H9 (cell line): ENCODE results near the gene RAD18. TPM values are rescaled to one million over a fixed set of nuclear protein-coding genes. Genes with fewer than 3 reads are reported as not detected.

Experiments
- DNase-seq: peaks from one replicate; pipeline ENCODE4 v3.0.0-alpha.2; 2017
- H2AFZ ChIP-seq: one replicate; pipeline ENCODE4 v1.6.1; 2013; ENCODE audit warnings: mild to moderate bottlenecking, low read length, control low read depth, moderate library complexity
- H2AK5ac ChIP-seq: 2 replicates; pipeline ENCODE4 v1.6.1; 2013; ENCODE audit warnings: low read length, control low read depth, mixed read lengths; ENCODE audit not compliant: insufficient read length
- H2BK120ac ChIP-seq: one replicate; pipeline ENCODE4 v1.6.1; 2013; ENCODE audit warnings: low read depth, mild to moderate bottlenecking, low read length, control low read depth, inconsistent platforms; ENCODE audit not compliant: poor library complexity, severe bottlenecking
- H2BK12ac ChIP-seq: 2 replicates; pipeline ENCODE4 v1.6.1; 2013; ENCODE audit warnings: low read length, control low read depth, mixed read lengths, low read depth; ENCODE audit not compliant: insufficient read length
- H2BK15ac ChIP-seq: 2 replicates; pipeline ENCODE4 v1.6.1; 2013; ENCODE audit warnings: low read depth, low read length, control low read depth
- H2BK20ac ChIP-seq: one replicate; pipeline ENCODE4 v1.6.1; 2013; ENCODE audit warnings: low read depth, mild to moderate bottlenecking, low read length, control low read depth, inconsistent platforms; ENCODE audit not compliant: poor library complexity, severe bottlenecking
- H2BK5ac ChIP-seq: 2 replicates; pipeline ENCODE4 v1.6.1; 2013; ENCODE audit warnings: low read length, control low read depth, mixed read lengths; ENCODE audit not compliant: insufficient read length
- H3K14ac ChIP-seq: 2 replicates; pipeline ENCODE4 v1.6.1; 2013; ENCODE audit warnings: low read length, control low read depth; ENCODE audit not compliant: insufficient read depth
- H3K18ac ChIP-seq: 2 replicates; pipeline ENCODE4 v1.6.1; 2013; ENCODE audit warnings: low read depth, mild to moderate bottlenecking, mixed read lengths, low read length, control low read depth; ENCODE audit not compliant: insufficient read length
- H3K23ac ChIP-seq: 2 replicates; pipeline ENCODE4 v1.6.1; 2013; ENCODE audit warnings: low read length, control low read depth, mixed read lengths, low read depth; ENCODE audit not compliant: insufficient read length
- H3K23me2 ChIP-seq: 2 replicates; pipeline ENCODE4 v1.6.1; 2013; ENCODE audit warnings: low read depth, mild to moderate bottlenecking, mixed read lengths, low read length, control low read depth; ENCODE audit not compliant: insufficient read length, poor library complexity, severe bottlenecking
- H3K27ac ChIP-seq: 2 replicates; pipeline ENCODE4 v1.5.1; 2013; ENCODE audit warnings: low read length, control low read depth, mixed read lengths, low read depth; ENCODE audit not compliant: insufficient read length
- H3K27me3 ChIP-seq: 2 replicates; pipeline ENCODE4 v1.6.1; 2013; ENCODE audit warnings: low read length, control low read depth, inconsistent platforms; ENCODE audit not compliant: insufficient read depth
- H3K4ac ChIP-seq: 2 replicates; pipeline ENCODE4 v1.6.1; 2013; ENCODE audit warnings: low read depth, mild to moderate bottlenecking, control low read depth, inconsistent platforms, low read length, moderate library complexity
- H3K4me1 ChIP-seq: 2 replicates; pipeline ENCODE4 v1.6.1; 2013; ENCODE audit warnings: low read length, control low read depth, inconsistent platforms; ENCODE audit not compliant: insufficient read depth
- H3K4me2 ChIP-seq: 2 replicates; pipeline ENCODE4 v1.6.1; 2013; ENCODE audit warnings: low read length, control low read depth, mixed read lengths; ENCODE audit not compliant: insufficient read length, insufficient read depth
- H3K56ac ChIP-seq: 2 replicates; pipeline ENCODE4 v1.6.1; 2013; ENCODE audit warnings: low read depth, mild to moderate bottlenecking, mixed read lengths, low read length, control low read depth; ENCODE audit not compliant: insufficient read length
- H3K79me1 ChIP-seq: 2 replicates; pipeline ENCODE4 v1.6.1; 2013; ENCODE audit warnings: low read depth, mild to moderate bottlenecking, moderate library complexity, low read length, control low read depth, inconsistent platforms; ENCODE audit not compliant: insufficient read depth, poor library complexity, severe bottlenecking
- H3K79me2 ChIP-seq: 2 replicates; pipeline ENCODE4 v1.6.1; 2013; ENCODE audit warnings: low read length, control low read depth, inconsistent platforms; ENCODE audit not compliant: insufficient read depth
- H3K9ac ChIP-seq: 2 replicates; pipeline ENCODE4 v1.6.1; 2013; ENCODE audit warnings: low read length, control low read depth, mixed read lengths; ENCODE audit not compliant: insufficient read length; ENCODE audit errors: extremely low read depth
- H3K9me3 ChIP-seq: one replicate; pipeline ENCODE4 v1.6.1; 2013; ENCODE audit warnings: low read depth, low read length, inconsistent platforms; ENCODE audit not compliant: control insufficient read depth
- H3T11ph ChIP-seq: one replicate; pipeline ENCODE4 v1.6.1; 2013; ENCODE audit warnings: mild to moderate bottlenecking, low read length, control low read depth, inconsistent platforms
- H4K20me1 ChIP-seq: one replicate; pipeline ENCODE4 v1.6.1; 2013; ENCODE audit not compliant: control insufficient read depth, insufficient read length, insufficient read depth
- H4K5ac ChIP-seq: 2 replicates; pipeline ENCODE4 v1.6.1; 2013; ENCODE audit warnings: low read depth, mild to moderate bottlenecking, mixed read lengths, low read length, control low read depth; ENCODE audit not compliant: insufficient read length
- H4K8ac ChIP-seq: replicated peaks from 2 replicates; pipeline ENCODE4 v1.6.1; 2013; ENCODE audit warnings: low read length, control low read depth, mixed read lengths, low read depth; ENCODE audit not compliant: insufficient read length
- H4K91ac ChIP-seq: 2 replicates; pipeline ENCODE4 v1.6.1; 2013; ENCODE audit warnings: low read depth, mild to moderate bottlenecking, moderate library complexity, mixed read lengths, low read length, control low read depth; ENCODE audit not compliant: insufficient read length
- H3K27ac Mint-ChIP-seq, 3 experiments: 2 replicates in 2 of 3; 3 replicates in 1 of 3; pipeline ENCODE4 v1.8.0; 2020 to 2021; ENCODE audit warnings: mixed read lengths in 3 of 3, mild to moderate bottlenecking in 1 of 3, moderate library complexity in 1 of 3
- H3K27me3 Mint-ChIP-seq: 2 replicates; pipeline ENCODE4 v1.8.0; 2021; ENCODE audit warnings: low read depth, mild to moderate bottlenecking, moderate library complexity, mixed read lengths
- H3K36me3 Mint-ChIP-seq, 3 experiments: 2 replicates in 2 of 3; 3 replicates in 1 of 3; pipeline ENCODE4 v1.8.0; 2020 to 2021; ENCODE audit warnings: low read depth in 3 of 3, mixed read lengths in 3 of 3; ENCODE audit not compliant: insufficient read depth in 1 of 3
- H3K4me1 Mint-ChIP-seq, 2 experiments: 2 replicates each; pipeline ENCODE4 v1.8.0; 2020; ENCODE audit warnings: mixed read lengths in 2 of 2
- H3K4me3 Mint-ChIP-seq, 2 experiments: 2 replicates in 1 of 2; 3 replicates in 1 of 2; pipeline ENCODE4 v1.8.0; 2020 to 2021; ENCODE audit warnings: mild to moderate bottlenecking in 2 of 2, mixed read lengths in 2 of 2, moderate library complexity in 1 of 2
- H3K9me3 Mint-ChIP-seq, 2 experiments: 2 replicates in 1 of 2; 3 replicates in 1 of 2; pipeline ENCODE4 v1.8.0; 2020; ENCODE audit warnings: mild to moderate bottlenecking in 2 of 2, mixed read lengths in 2 of 2, moderate library complexity in 1 of 2
- CTCF ChIP-seq: fragments of 200-600 bp; sonication (generic); conservative IDR thresholded peaks from 3 replicates; pipeline ENCODE4 v1.8.0; 2021; ENCODE audit warnings: antibody characterized with exemption, mild to moderate bottlenecking
- WGBS: extraction: QIAGEN DNeasy Blood & Tissue Kit; methylation state at CpG from one replicate; pipeline ENCODE4 v1.1.7; 2013; ENCODE audit warnings: missing lambda C conversion rate, low lambda C conversion rate, mixed read lengths; ENCODE audit not compliant: insufficient read length; ENCODE audit errors: extremely low coverage; 5-methylcytosine and 5-hydroxymethylcytosine counted together
- total RNA-seq: library from RNA; stranded (reverse); gene quantifications from 2 replicates; pipeline ENCODE4 v1.2.1, GENCODE V29; 2021

The RAD18 gene
- total RNA-seq, 1 experiment from 2014 or later = 27.8 TPM

GRCh38 chr3:8888301-8888915 is 74.9 kb downstream of the RAD18 start:
- DNase-seq = no peak
- no peak overlapping the region for H4K91ac ChIP-seq
- no peaks in the 10 kb centered on the region for H3K27me3 ChIP-seq
- H2AFZ ChIP-seq = no peak overlapping the region
- Mint-ChIP-seq H3K36me3 (peaks cover 16 to 38% (median 22%) of the 10 kb centered on the region in 3 experiments), H3K27ac (peak overlapping the region in 1 of 3 experiments; percentile 73; a peak in 1 of 7 replicates), H3K4me1 (no peaks in the 10 kb centered on the region), H3K9me3 (peaks cover 4 to 13% of the 10 kb centered on the region in 2 experiments; a peak in 3 of 5 replicates), H3K27me3 (no peaks in the 10 kb centered on the region), H3K4me3 (no peak overlapping the region)
- TF ChIP-seq CTCF = no peak
- no CpG with 5 or more reads among the region's 6 CpGs for WGBS
- H3T11ph ChIP-seq = no peak overlapping the region
- H4K8ac ChIP-seq = no peak overlapping the region
- no peak overlapping the region for H2BK12ac ChIP-seq
- H3K4ac ChIP-seq = no peak overlapping the region
- H3K23me2 ChIP-seq = no peaks in the 10 kb centered on the region
- no peaks in the 10 kb centered on the region for H3K79me2 ChIP-seq
- no peak overlapping the region for H3K23ac ChIP-seq
- no peak overlapping the region for H2BK120ac ChIP-seq
- no peak overlapping the region for H4K5ac ChIP-seq
- no peak overlapping the region for H3K14ac ChIP-seq
- no peak overlapping the region for H2BK20ac ChIP-seq
- H2BK15ac ChIP-seq = no peak overlapping the region
- no peaks in the 10 kb centered on the region for H3K9me3 ChIP-seq
- no peaks in the 10 kb centered on the region for H4K20me1 ChIP-seq
- H2AK5ac ChIP-seq = no peak overlapping the region
- no peak overlapping the region for H3K4me2 ChIP-seq
- no peaks in the 10 kb centered on the region for H3K79me1 ChIP-seq
- H3K4me1 ChIP-seq = no peaks in the 10 kb centered on the region
- no peak overlapping the region for H3K27ac ChIP-seq
- H2BK5ac ChIP-seq = no peak overlapping the region
- no peak overlapping the region for H3K9ac ChIP-seq
- H3K56ac ChIP-seq = no peak overlapping the region
- H3K18ac ChIP-seq = no peak overlapping the region
